Thymus (tissue), 11 donors: ENCODE measurements around the gene GBF1. TPM values are rescaled to one million over a fixed set of nuclear protein-coding genes. Genes with fewer than 3 reads are reported as not detected.
"Not testable (repeated sequence)": the region's sequence is repeated elsewhere in the genome, so short reads cannot be mapped to it uniquely, and the experiment has no call there.

ENCODE experiments used
- DNase-seq, 9 donors: peaks; one replicate each; pipeline ENCODE4 v3.0.0-alpha.2; 2013; ENCODE audit warnings: low spot score in 9 of 9, low read depth in 6 of 9, missing footprints in 1 of 9
- H3K27ac ChIP-seq, 2 donors: one replicate each; pipeline ENCODE4 v1.5.1; 2013; ENCODE audit warnings: control low read depth in 1 of 2, low read depth in 1 of 2, low read length in 1 of 2, mild to moderate bottlenecking in 1 of 2, moderate library complexity in 1 of 2
- H3K27me3 ChIP-seq, 2 donors: one replicate each; pipeline ENCODE4 v1.5.1; 2013; ENCODE audit warnings: low read length in 1 of 2; ENCODE audit not compliant: control insufficient read depth in 2 of 2, insufficient read depth in 1 of 2
- H3K36me3 ChIP-seq, 2 donors: one replicate each; pipeline ENCODE4 v1.5.1; 2013; ENCODE audit warnings: low read length in 1 of 2, mild to moderate bottlenecking in 1 of 2, moderate library complexity in 1 of 2; ENCODE audit not compliant: control insufficient read depth in 2 of 2, insufficient read depth in 2 of 2
- H3K4me1 ChIP-seq, 2 donors: one replicate each; pipeline ENCODE4 v1.5.1; 2013; ENCODE audit warnings: low read length in 2 of 2; ENCODE audit not compliant: control insufficient read depth in 2 of 2, insufficient read depth in 2 of 2
- H3K4me3 ChIP-seq, 2 donors: one replicate each; pipeline ENCODE4 v1.5.1; 2013; ENCODE audit warnings: low read length in 2 of 2, control low read depth in 1 of 2, mild to moderate bottlenecking in 1 of 2
- H3K9me3 ChIP-seq, 2 donors: one replicate each; pipeline ENCODE4 v1.5.1; 2013; ENCODE audit warnings: low read length in 1 of 2, mild to moderate bottlenecking in 1 of 2; ENCODE audit not compliant: control insufficient read depth in 2 of 2, insufficient read depth in 1 of 2
- WGBS: extraction: QIAGEN DNeasy Blood & Tissue Kit; methylation state at CpG from one replicate; pipeline ENCODE4 v1.1.7; 2013; 5-methylcytosine and 5-hydroxymethylcytosine counted together
- polyA plus RNA-seq: library from polyadenylated mRNA; stranded (reverse); fragments of 200-250 nt; gene quantifications from one replicate; pipeline ENCODE4 v1.2.3, GENCODE V29; 2013
- total RNA-seq: library from RNA; stranded (reverse); fragments of 120-200 nt; gene quantifications from one replicate; pipeline ENCODE4 v1.2.4, GENCODE V29; 2013
- donor health status: healthy.

GBF1 gene
- total and polyA plus RNA-seq, 2 donors = 9.6 to 11.1 TPM

GRCh38 chr10:102211615-102212299 is 33.6 kb upstream of the GBF1 start:
- Histone ChIP-seq H3K27me3 (no peaks in the 10 kb centered on the region), H3K27ac (no peak overlapping the region), H3K36me3 (no peaks in the 10 kb centered on the region), H3K9me3 (no peaks in the 10 kb centered on the region), H3K4me3 (no peak overlapping the region), H3K4me1 (no peaks in the 10 kb centered on the region)
- DNase-seq = no peak
- WGBS = 98% methylated on average over 3 of the region's 3 CpGs

DNA sequence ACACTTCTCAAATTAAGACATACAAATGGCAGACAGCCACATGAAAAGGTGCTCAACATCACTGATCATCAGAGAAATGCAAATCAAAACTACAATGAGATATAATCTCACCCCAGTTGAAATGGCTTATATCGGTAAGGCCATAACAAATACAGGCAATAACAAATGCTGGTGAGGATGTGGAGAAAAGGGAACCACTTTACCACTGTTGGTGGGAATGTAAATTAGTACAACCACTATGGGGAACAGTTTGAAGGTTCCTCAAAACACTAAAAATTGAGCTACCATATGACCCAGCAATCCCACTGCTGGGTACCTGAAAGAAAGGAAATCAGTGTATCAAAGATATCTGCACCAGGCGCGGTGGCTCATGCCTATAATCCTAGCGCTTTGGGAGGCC is 31.7 kb upstream of the GBF1 start:
- not testable (repeated sequence) for DNase-seq, H3K4me3 ChIP-seq, H3K27ac ChIP-seq, H3K36me3 ChIP-seq, H3K4me1 ChIP-seq, H3K27me3 ChIP-seq, H3K9me3 ChIP-seq
- 44% methylated on average over 4 of the region's 4 CpGs for WGBS

GRCh38 chr10:102219370-102219769 is 26.0 kb upstream of the GBF1 start:
- no peak overlapping the region for H3K4me3 ChIP-seq
- no peaks in the 10 kb centered on the region for H3K36me3 ChIP-seq
- H3K9me3 ChIP-seq = no peaks in the 10 kb centered on the region
- H3K27me3 ChIP-seq = peaks cover 2 to 17% of the 10 kb centered on the region in 2 donors
- WGBS = 95% methylated on average over 5 of the region's 5 CpGs
- H3K27ac ChIP-seq = no peak overlapping the region
- H3K4me1 ChIP-seq = no peaks in the 10 kb centered on the region
- no peak for DNase-seq

DNA sequence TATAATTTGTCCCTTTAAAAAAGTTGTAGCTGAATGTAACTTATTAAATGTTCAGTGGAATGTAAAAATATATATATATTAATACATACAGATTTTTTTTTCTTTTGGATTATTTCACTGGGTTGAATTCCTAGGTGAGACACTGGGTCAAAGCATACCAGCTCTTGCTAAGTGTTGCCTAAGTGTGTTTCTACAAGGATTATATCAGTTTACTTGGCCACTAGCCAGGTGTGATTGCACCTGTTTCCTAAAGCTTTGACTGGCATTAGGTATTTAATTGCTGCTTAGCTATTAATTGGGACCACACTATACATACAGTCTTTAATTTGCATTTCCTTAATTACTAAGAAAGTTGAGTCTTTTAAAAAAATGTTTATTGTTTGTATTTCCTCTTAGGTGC is 24.7 kb upstream of the GBF1 start:
- H3K9me3 ChIP-seq = no peaks in the 10 kb centered on the region
- peaks cover 6 to 23% of the 10 kb centered on the region in 2 donors for H3K27me3 ChIP-seq
- H3K36me3 ChIP-seq = no peaks in the 10 kb centered on the region
- H3K4me1 ChIP-seq = peaks cover 0 to under 1% of the 10 kb centered on the region in 2 donors
- no peak overlapping the region for H3K4me3 ChIP-seq
- H3K27ac ChIP-seq = no peak overlapping the region
- no peak for DNase-seq

- Histone ChIP-seq H3K4me1 (peaks cover 7 to 10% of the 10 kb centered on the region in 2 donors), H3K9me3 (peaks cover 0 to 9% of the 10 kb centered on the region in 2 donors), H3K27me3 (peaks cover 20 to 44% of the 10 kb centered on the region in 2 donors), H3K4me3 (no peak overlapping the region), H3K36me3 (no peaks in the 10 kb centered on the region), H3K27ac (no peak overlapping the region)
- 95% methylated on average over 5 of the region's 5 CpGs for WGBS
- no peak for DNase-seq
Observed at GRCh38 chr10:102222797-102223196, 22.5 kb upstream of the GBF1 start.

- H3K9me3 ChIP-seq = peaks cover 0 to 17% of the 10 kb centered on the region in 2 donors
- no peaks in the 10 kb centered on the region for H3K36me3 ChIP-seq
- H3K4me1 ChIP-seq = peaks cover 12 to 20% of the 10 kb centered on the region in 2 donors
- peak within 1 kb of the TSS in 1 of 2 donors; percentile 4 for H3K4me3 ChIP-seq
- H3K27ac ChIP-seq = no peak within 1 kb of the TSS
- peak; percentile 53 to 91 (median 78) for DNase-seq
- WGBS = 9% methylated on average over 47 of the region's 47 CpGs
- H3K27me3 ChIP-seq = peaks cover 41 to 75% of the 10 kb centered on the region in 2 donors
Observed at GRCh38 chr10:102225646-102226541, 19.4 kb upstream of the GBF1 start, which contains the start of gene ELOVL3. Gene ELOVL3, plus strand, starts transcription at chr10:102226299. Its CDS starts 250 bp downstream, at chr10:102226549.

DNA sequence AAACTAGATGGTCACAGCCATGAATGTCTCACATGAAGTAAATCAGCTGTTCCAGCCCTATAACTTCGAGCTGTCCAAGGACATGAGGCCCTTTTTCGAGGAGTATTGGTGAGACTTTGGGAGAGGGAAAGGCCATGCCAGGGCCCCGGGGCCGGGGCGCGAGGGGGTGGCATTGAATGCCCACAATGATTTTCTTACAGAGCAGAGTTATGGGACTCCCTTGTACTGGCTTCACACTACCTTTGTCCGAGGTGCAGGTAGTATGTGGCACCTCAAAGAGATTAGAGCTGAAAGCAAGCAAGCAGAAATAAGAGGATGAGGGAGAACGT is 18.8 kb upstream of the GBF1 start:
- no peaks in the 10 kb centered on the region for H3K36me3 ChIP-seq
- peaks cover 16 to 26% of the 10 kb centered on the region in 2 donors for H3K4me1 ChIP-seq
- H3K9me3 ChIP-seq = peaks cover 0 to 17% of the 10 kb centered on the region in 2 donors
- no peak overlapping the region for H3K4me3 ChIP-seq
- 69% methylated on average over 8 of the region's 8 CpGs for WGBS
- no peak for DNase-seq
- H3K27me3 ChIP-seq = peaks cover 47 to 79% of the 10 kb centered on the region in 2 donors
- H3K27ac ChIP-seq = no peak overlapping the region

DNA sequence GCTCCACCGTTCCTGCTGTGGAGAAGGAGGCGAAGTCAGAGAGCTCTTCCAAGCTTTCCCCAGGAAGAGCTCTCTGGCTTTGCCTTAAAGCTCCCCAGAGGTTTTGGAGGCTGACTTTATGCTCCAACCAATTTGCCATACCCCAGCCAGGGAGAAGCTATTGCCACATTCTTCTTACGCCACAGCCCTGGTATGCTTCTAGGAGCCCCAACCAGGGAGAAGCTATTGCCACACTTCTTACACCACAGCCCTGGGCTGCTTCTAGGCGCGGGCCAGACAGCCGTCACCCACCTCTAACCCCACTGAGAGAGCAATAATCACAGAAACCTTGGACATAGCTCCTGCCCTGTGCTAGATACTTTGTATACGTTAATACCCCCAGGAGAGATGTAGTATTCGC is 18.3 kb upstream of the GBF1 start:
- H3K36me3 ChIP-seq = no peaks in the 10 kb centered on the region
- H3K4me1 ChIP-seq = peaks cover 19 to 28% of the 10 kb centered on the region in 2 donors
- DNase-seq = no peak
- H3K27me3 ChIP-seq = peaks cover 52 to 80% of the 10 kb centered on the region in 2 donors
- 82% methylated on average over 8 of the region's 8 CpGs for WGBS
- H3K9me3 ChIP-seq = peaks cover 0 to 17% of the 10 kb centered on the region in 2 donors
- no peak overlapping the region for H3K4me3 ChIP-seq
- H3K27ac ChIP-seq = no peak overlapping the region

DNA sequence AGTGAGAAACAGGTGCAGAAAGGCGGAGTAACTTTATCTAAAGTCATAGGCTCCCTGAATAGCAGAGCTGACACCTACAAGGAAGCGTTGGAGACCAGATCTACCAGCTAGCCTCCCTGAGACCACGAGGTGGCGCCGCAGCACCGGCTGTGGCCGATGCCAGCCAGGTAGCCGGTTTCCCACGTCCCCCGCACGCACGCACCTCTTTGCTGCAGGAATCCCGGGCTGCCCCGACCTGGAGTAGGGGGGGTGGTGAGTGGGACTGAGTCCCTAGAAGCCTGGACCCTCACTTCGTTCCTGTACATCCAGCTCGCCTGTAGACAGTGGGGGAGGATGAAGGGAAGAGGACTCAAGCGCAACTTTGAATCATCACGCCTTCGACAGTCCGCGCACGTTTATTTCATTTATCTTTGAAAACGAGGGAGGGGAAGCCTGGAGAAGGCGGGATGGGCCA is 15.5 kb upstream of the GBF1 start:
- Histone ChIP-seq H3K36me3 (no peaks in the 10 kb centered on the region), H3K4me3 (peak overlapping the region in 1 of 2 donors; percentile 44), H3K27ac (no peak overlapping the region), H3K9me3 (peaks cover 0 to 17% of the 10 kb centered on the region in 2 donors), H3K4me1 (peaks cover 19 to 28% of the 10 kb centered on the region in 2 donors), H3K27me3 (peaks cover 63 to 96% of the 10 kb centered on the region in 2 donors)
- 4% methylated on average over 24 of the region's 24 CpGs for WGBS
- DNase-seq = peak; percentile 52 to 90 (median 75)
